CD4-positive, CD25-positive, alpha-beta regulatory T cell (primary cell): ENCODE data around the gene SLC17A4. TPM values are rescaled to one million over a fixed set of nuclear protein-coding genes. Genes with fewer than 3 reads are reported as not detected.

Experiments
- ATAC-seq, 2 donors: fragments of 150-1000 bp; cut with Tn5 transposase; one replicate each; pipeline ENCODE4 v1.10.0; 2021; ENCODE audit warnings: low read depth in 2 of 2, moderate number of reproducible peaks in 2 of 2, moderate library complexity in 1 of 2
- DNase-seq, 3 donors: peaks; one replicate each; pipeline versions ENCODE4 v3.0.0 to v3.0.0-alpha.2; 2012 to 2022; ENCODE audit warnings: mixed read lengths in 1 of 3
- H3K27ac ChIP-seq: one replicate; pipeline ENCODE4 v1.7.0; 2013; ENCODE audit warnings: mild to moderate bottlenecking, low read length; ENCODE audit not compliant: insufficient read depth, poor library complexity, severe bottlenecking
- H3K27me3 ChIP-seq: one replicate; pipeline ENCODE4 v1.7.0; 2013; ENCODE audit warnings: low read length; ENCODE audit not compliant: control insufficient read depth, insufficient read depth
- H3K36me3 ChIP-seq: one replicate; pipeline ENCODE4 v1.7.0; 2013; ENCODE audit warnings: mild to moderate bottlenecking, low read length, moderate library complexity; ENCODE audit not compliant: control insufficient read depth, insufficient read depth
- H3K4me1 ChIP-seq: 2 replicates; pipeline ENCODE4 v1.7.0; 2013; ENCODE audit warnings: mild to moderate bottlenecking, low read length; ENCODE audit not compliant: insufficient read depth, control insufficient read depth, poor library complexity, severe bottlenecking
- H3K4me3 ChIP-seq: one replicate; pipeline ENCODE4 v1.7.0; 2013; ENCODE audit warnings: low read depth, mild to moderate bottlenecking, low read length, moderate library complexity
- H3K9me3 ChIP-seq, 2 experiments: 1 replicate in 1 of 2; 2 replicates in 1 of 2; pipeline ENCODE4 v1.7.0; 2013; ENCODE audit warnings: low read length in 2 of 2, mild to moderate bottlenecking in 1 of 2, moderate library complexity in 1 of 2; ENCODE audit not compliant: control insufficient read depth in 2 of 2
- H3K27ac Mint-ChIP-seq, 3 donors: one replicate each; pipeline ENCODE4 v1.8.0; 2020 to 2022; ENCODE audit warnings: mild to moderate bottlenecking in 3 of 3, mixed read lengths in 3 of 3, moderate library complexity in 2 of 3
- H3K27me3 Mint-ChIP-seq: one replicate; pipeline ENCODE4 v1.8.0; 2022; ENCODE audit warnings: mild to moderate bottlenecking, mixed read lengths
- H3K36me3 Mint-ChIP-seq: one replicate; pipeline ENCODE4 v1.8.0; 2020; ENCODE audit warnings: mixed read lengths
- H3K4me1 Mint-ChIP-seq, 4 donors: one replicate each; pipeline ENCODE4 v1.8.0; 2020 to 2022; ENCODE audit warnings: mixed read lengths in 4 of 4, mild to moderate bottlenecking in 1 of 4
- H3K4me3 Mint-ChIP-seq, 4 donors: one replicate each; pipeline ENCODE4 v1.8.0; 2020 to 2022; ENCODE audit warnings: mild to moderate bottlenecking in 4 of 4, mixed read lengths in 4 of 4, moderate library complexity in 3 of 4
- H3K9me3 Mint-ChIP-seq, 7 donors: one replicate each; pipeline ENCODE4 v1.8.0; 2020 to 2022; ENCODE audit warnings: mixed read lengths in 7 of 7, mild to moderate bottlenecking in 3 of 7, moderate library complexity in 2 of 7
- polyA plus RNA-seq, 4 donors: library from polyadenylated mRNA; unstranded; fragments of 300-500 nt; fragmentation: Illumina TruSeq; gene quantifications; one replicate each; pipeline ENCODE4 v1.2.3, GENCODE V29; 2021
- total RNA-seq: library from RNA; stranded (reverse); gene quantifications from one replicate; pipeline ENCODE4 v1.2.3, GENCODE V29; 2022

SLC17A4 gene
- total and polyA plus RNA-seq, 5 donors from 2014 or later: not detected

- Histone ChIP-seq H3K9me3 (no peaks in the 10 kb centered on the region), H3K4me3 (no peak overlapping the region), H3K27ac (no peak overlapping the region), H3K27me3 (peaks cover 39% of the 10 kb centered on the region), H3K4me1 (no peaks in the 10 kb centered on the region), H3K36me3 (no peaks in the 10 kb centered on the region)
- H3K27ac Mint-ChIP-seq: no peak overlapping the region
- no peak overlapping the region for H3K4me3 Mint-ChIP-seq
- H3K4me1 Mint-ChIP-seq: no peaks in the 10 kb centered on the region
- peaks cover 40% of the 10 kb centered on the region for H3K27me3 Mint-ChIP-seq
- H3K36me3 Mint-ChIP-seq: no peaks in the 10 kb centered on the region
- DNase-seq: no peak
- peaks cover 0 to 13% (median 6%) of the 10 kb centered on the region in 7 donors for H3K9me3 Mint-ChIP-seq
- ATAC-seq: no peak
Observed at GRCh38 chr6:25829375-25829774, 74.8 kb downstream of the SLC17A4 start.

- H3K36me3 Mint-ChIP-seq: no peaks in the 10 kb centered on the region
- no peaks in the 10 kb centered on the region for H3K9me3 ChIP-seq
- no peaks in the 10 kb centered on the region for H3K4me1 Mint-ChIP-seq
- H3K27me3 Mint-ChIP-seq: peaks cover 30% of the 10 kb centered on the region
- H3K4me3 Mint-ChIP-seq: no peak overlapping the region
- no peak overlapping the region for H3K27ac Mint-ChIP-seq
- H3K4me1 ChIP-seq: no peaks in the 10 kb centered on the region
- DNase-seq (no peak), ATAC-seq (no peak)
- H3K9me3 Mint-ChIP-seq: peaks cover 0 to 8% (median 4%) of the 10 kb centered on the region in 7 donors
- H3K27me3 ChIP-seq: peaks cover 36% of the 10 kb centered on the region
- H3K36me3 ChIP-seq: no peaks in the 10 kb centered on the region
- no peak overlapping the region for H3K27ac ChIP-seq
- no peak overlapping the region for H3K4me3 ChIP-seq
Observed at GRCh38 chr6:25830458-25830857, 75.9 kb downstream of the SLC17A4 start.

Other genes starting within 250 kb of the SLC17A4 start
- gene SCGN, start 102.5 kb upstream of the SLC17A4 start, total RNA-seq: not detected
- not detected for gene SCGN, start 102.5 kb upstream of the SLC17A4 start, polyA plus RNA-seq
- not detected for gene SLC17A1, start 77.3 kb downstream of the SLC17A4 start, total RNA-seq
- gene SLC17A1, start 77.3 kb downstream of the SLC17A4 start, polyA plus RNA-seq: not detected
- not detected for gene SLC17A3, start 119.5 kb downstream of the SLC17A4 start, total RNA-seq
- gene SLC17A3, start 119.5 kb downstream of the SLC17A4 start, polyA plus RNA-seq: under 1 TPM in 1 of 4 donors, not detected in 3; 0.31 TPM
- gene SLC17A2, start 175.9 kb downstream of the SLC17A4 start, total RNA-seq: not detected
- not detected for gene SLC17A2, start 175.9 kb downstream of the SLC17A4 start, polyA plus RNA-seq
- gene TRIM38, start 208.1 kb downstream of the SLC17A4 start, total RNA-seq: 22.9 TPM
- 10 to 100 TPM in 1 of 4 donors, 1 to 10 TPM in 3; 6.6 to 10.9 (median 8.4) TPM for gene TRIM38, start 208.1 kb downstream of the SLC17A4 start, polyA plus RNA-seq